Caco-2 (cell line): Measurements from ENCODE around the gene ABHD14A. TPM values are rescaled to one million over a fixed set of nuclear protein-coding genes. Genes with fewer than 3 reads are reported as not detected.

Experiments used
- BruUV-seq: library from RNA; stranded (reverse); fragments of 400-500 nt; replicated peaks from 2 replicates; lab custom pipeline; 2021; lab: Mats Ljungman, UMichigan
- CTCF ChIA-PET: fragments of 300-600 bp; sonication (Branson Sonifier 250); formaldehyde crosslinking; loops from one replicate; lab custom pipeline; 2022; ENCODE audit warnings: antibody characterized with exemption; lab: Charles Lee
- POLR2A ChIA-PET: fragments of 300-600 bp; sonication (Branson Sonifier 250); formaldehyde crosslinking; loops from one replicate; lab custom pipeline; 2022; ENCODE audit warnings: antibody characterized with exemption; lab: Charles Lee
- DNase-seq, 2 experiments: peaks; one replicate each; pipeline versions ENCODE4 v3.0.0 to v3.0.0-alpha.2; 2020 to 2022
- H3K27me3 ChIP-seq: replicated peaks from 2 replicates; pipeline ENCODE4 v1.6.0; 2011; ENCODE audit warnings: low read length; ENCODE audit not compliant: control insufficient read depth, insufficient read depth
- H3K36me3 ChIP-seq: 2 replicates; pipeline ENCODE4 v1.5.1; 2011; ENCODE audit warnings: low read length; ENCODE audit not compliant: control insufficient read depth, insufficient read depth
- H3K4me1 ChIP-seq: fragments of 250-450 bp; sonication (Bioruptor Pico); 2 replicates; pipeline ENCODE4 v1.5.1; 2020; ENCODE audit warnings: mild to moderate bottlenecking
- H3K4me3 ChIP-seq: 2 replicates; pipeline ENCODE4 v1.5.1; 2011; ENCODE audit warnings: low read depth, mild to moderate bottlenecking, control low read depth, low read length
- H3K9me3 ChIP-seq: fragments of 250-450 bp; sonication (Bioruptor Pico); 2 replicates; pipeline ENCODE4 v1.5.1; 2020; ENCODE audit warnings: mild to moderate bottlenecking, moderate library complexity
- H3K27ac Mint-ChIP-seq: one replicate; pipeline ENCODE4 v1.8.0; 2022; ENCODE audit warnings: mixed read lengths; ENCODE audit not compliant: unreplicated experiment
- H3K27me3 Mint-ChIP-seq: one replicate; pipeline ENCODE4 v1.8.0; 2022; ENCODE audit warnings: mixed read lengths; ENCODE audit not compliant: insufficient read depth, unreplicated experiment
- H3K36me3 Mint-ChIP-seq: one replicate; pipeline ENCODE4 v1.8.0; 2022; ENCODE audit warnings: mild to moderate bottlenecking, mixed read lengths; ENCODE audit not compliant: insufficient read depth, unreplicated experiment
- H3K4me1 Mint-ChIP-seq: one replicate; pipeline ENCODE4 v1.8.0; 2022; ENCODE audit warnings: low read depth, mixed read lengths; ENCODE audit not compliant: unreplicated experiment
- H3K4me3 Mint-ChIP-seq: one replicate; pipeline ENCODE4 v1.8.0; 2022; ENCODE audit warnings: mild to moderate bottlenecking, moderate library complexity, mixed read lengths; ENCODE audit not compliant: unreplicated experiment
- H3K9me3 Mint-ChIP-seq: one replicate; pipeline ENCODE4 v1.8.0; 2022; ENCODE audit warnings: mixed read lengths; ENCODE audit not compliant: unreplicated experiment
- intact Hi-C: fragments of 100-400 bp; cut with micrococcal nuclease; formaldehyde crosslinking; loops from one replicate; pipeline ENCODE4 v1.10.0; 2022; ENCODE audit not compliant: unreplicated experiment
- total RNA-seq: library from RNA; stranded (reverse); gene quantifications from 2 replicates; pipeline ENCODE4 v1.2.3, GENCODE V29; 2022
- TF ChIP-seq, protein P1 (sequence below), 2 experiments: fragments of 200-600 bp in 1 of 2; IDR thresholded peaks; 1 replicate in 1 of 2; 2 replicates in 1 of 2; pipeline versions ENCODE4 v1.5.1 to v1.8.0; 2011 to 2022; ENCODE audit warnings: antibody characterized with exemption in 1 of 2, control low read depth in 1 of 2, inconsistent platforms in 1 of 2, low read depth in 1 of 2, low read length in 1 of 2, mild to moderate bottlenecking in 1 of 2, moderate library complexity in 1 of 2; ENCODE audit not compliant: insufficient read depth in 1 of 2, severe bottlenecking in 1 of 2, unreplicated experiment in 1 of 2

ABHD14A gene
- total RNA-seq, 1 experiment from 2014 or later = 14.0 TPM

DNA sequence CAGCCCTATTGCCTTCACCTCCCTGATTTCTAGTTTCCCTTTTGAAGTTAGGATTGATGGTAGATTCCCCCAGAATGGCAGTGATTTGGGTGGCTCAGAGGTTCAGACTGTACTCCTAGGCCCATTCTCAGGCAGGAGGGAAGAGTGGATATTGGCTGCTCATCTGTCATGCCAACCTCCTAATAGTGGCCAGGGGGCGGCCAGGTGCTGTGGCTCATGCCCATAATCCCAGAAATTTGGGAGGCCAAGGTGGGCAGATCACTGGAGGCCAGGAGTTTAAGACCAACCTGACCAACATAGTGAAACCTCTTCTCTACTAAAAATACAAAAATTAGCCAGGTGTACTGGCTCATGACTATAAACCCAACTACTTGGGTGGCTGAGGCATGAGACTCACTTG lies 44.4 kb upstream of the ABHD14A start:
- intact Hi-C loops = no loop called here
- no peaks in the 10 kb centered on the region for H3K4me1 ChIP-seq
- Mint-ChIP-seq H3K36me3 (peaks cover 28% of the 10 kb centered on the region), H3K4me1 (no peaks in the 10 kb centered on the region), H3K27me3 (no peaks in the 10 kb centered on the region), H3K27ac (no peak overlapping the region), H3K9me3 (no peaks in the 10 kb centered on the region), H3K4me3 (no peak overlapping the region)
- no peaks in the 10 kb centered on the region for H3K36me3 ChIP-seq
- no TSS peak for BruUV-seq
- DNase-seq = no peak
- ChIA-PET POLR2A (no interaction called here), CTCF (interaction anchor here (0.6 kb wide), 1 partner anchor 169 kb away, joined by 3 read pairs; no protein-coding TSS in a partner anchor)
- H3K27me3 ChIP-seq = no peaks in the 10 kb centered on the region
- no peak overlapping the region for H3K4me3 ChIP-seq
- H3K9me3 ChIP-seq = no peaks in the 10 kb centered on the region
- TF ChIP-seq, protein P1, sequence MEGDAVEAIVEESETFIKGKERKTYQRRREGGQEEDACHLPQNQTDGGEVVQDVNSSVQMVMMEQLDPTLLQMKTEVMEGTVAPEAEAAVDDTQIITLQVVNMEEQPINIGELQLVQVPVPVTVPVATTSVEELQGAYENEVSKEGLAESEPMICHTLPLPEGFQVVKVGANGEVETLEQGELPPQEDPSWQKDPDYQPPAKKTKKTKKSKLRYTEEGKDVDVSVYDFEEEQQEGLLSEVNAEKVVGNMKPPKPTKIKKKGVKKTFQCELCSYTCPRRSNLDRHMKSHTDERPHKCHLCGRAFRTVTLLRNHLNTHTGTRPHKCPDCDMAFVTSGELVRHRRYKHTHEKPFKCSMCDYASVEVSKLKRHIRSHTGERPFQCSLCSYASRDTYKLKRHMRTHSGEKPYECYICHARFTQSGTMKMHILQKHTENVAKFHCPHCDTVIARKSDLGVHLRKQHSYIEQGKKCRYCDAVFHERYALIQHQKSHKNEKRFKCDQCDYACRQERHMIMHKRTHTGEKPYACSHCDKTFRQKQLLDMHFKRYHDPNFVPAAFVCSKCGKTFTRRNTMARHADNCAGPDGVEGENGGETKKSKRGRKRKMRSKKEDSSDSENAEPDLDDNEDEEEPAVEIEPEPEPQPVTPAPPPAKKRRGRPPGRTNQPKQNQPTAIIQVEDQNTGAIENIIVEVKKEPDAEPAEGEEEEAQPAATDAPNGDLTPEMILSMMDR (IDR thresholded peaks at IDR 0.05; ENCODE audit: insufficient read depth in 1 of 2, low read depth in 1 of 2, low read length in 1 of 2, severe bottlenecking in 1 of 2, unreplicated experiment in 1 of 2) = no peak

DNA sequence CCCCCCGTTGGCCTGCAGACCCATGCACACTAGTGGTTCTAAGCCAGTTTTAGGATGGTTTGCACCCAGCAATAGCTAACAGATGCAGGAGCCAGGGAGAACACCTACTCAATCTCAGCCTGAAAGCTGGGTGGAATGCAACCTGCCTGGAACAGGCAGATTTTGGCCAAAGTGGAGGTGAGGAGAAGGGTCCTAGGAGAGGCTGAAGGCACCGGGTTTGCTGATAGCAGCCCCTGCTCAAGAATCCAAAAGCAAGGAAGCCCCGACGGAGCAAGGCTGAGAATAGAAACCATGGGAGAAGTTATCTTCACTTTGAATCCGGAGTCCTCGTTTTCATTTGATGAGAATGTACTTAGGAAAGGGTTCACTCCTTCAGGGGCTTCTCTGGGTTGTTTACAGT lies 43.1 kb upstream of the ABHD14A start:
- BruUV-seq = no TSS peak
- H3K9me3 ChIP-seq = no peaks in the 10 kb centered on the region
- DNase-seq = no peak
- H3K4me3 ChIP-seq = no peak overlapping the region
- ChIA-PET POLR2A (interaction anchor here (0.6 kb wide), 1 partner anchor 1564 kb away, joined by 17 read pairs; no protein-coding TSS in a partner anchor), CTCF (no interaction called here)
- TF ChIP-seq, protein P1 (IDR thresholded peaks at IDR 0.05; ENCODE audit: insufficient read depth in 1 of 2, low read depth in 1 of 2, low read length in 1 of 2, severe bottlenecking in 1 of 2, unreplicated experiment in 1 of 2) = no peak
- Mint-ChIP-seq H3K4me3 (no peak overlapping the region), H3K9me3 (no peaks in the 10 kb centered on the region), H3K27ac (no peak overlapping the region), H3K27me3 (no peaks in the 10 kb centered on the region), H3K4me1 (no peaks in the 10 kb centered on the region), H3K36me3 (peaks cover 32% of the 10 kb centered on the region)
- no peaks in the 10 kb centered on the region for H3K27me3 ChIP-seq
- intact Hi-C loops = no loop called here
- H3K36me3 ChIP-seq = no peaks in the 10 kb centered on the region
- H3K4me1 ChIP-seq = no peaks in the 10 kb centered on the region

DNA sequence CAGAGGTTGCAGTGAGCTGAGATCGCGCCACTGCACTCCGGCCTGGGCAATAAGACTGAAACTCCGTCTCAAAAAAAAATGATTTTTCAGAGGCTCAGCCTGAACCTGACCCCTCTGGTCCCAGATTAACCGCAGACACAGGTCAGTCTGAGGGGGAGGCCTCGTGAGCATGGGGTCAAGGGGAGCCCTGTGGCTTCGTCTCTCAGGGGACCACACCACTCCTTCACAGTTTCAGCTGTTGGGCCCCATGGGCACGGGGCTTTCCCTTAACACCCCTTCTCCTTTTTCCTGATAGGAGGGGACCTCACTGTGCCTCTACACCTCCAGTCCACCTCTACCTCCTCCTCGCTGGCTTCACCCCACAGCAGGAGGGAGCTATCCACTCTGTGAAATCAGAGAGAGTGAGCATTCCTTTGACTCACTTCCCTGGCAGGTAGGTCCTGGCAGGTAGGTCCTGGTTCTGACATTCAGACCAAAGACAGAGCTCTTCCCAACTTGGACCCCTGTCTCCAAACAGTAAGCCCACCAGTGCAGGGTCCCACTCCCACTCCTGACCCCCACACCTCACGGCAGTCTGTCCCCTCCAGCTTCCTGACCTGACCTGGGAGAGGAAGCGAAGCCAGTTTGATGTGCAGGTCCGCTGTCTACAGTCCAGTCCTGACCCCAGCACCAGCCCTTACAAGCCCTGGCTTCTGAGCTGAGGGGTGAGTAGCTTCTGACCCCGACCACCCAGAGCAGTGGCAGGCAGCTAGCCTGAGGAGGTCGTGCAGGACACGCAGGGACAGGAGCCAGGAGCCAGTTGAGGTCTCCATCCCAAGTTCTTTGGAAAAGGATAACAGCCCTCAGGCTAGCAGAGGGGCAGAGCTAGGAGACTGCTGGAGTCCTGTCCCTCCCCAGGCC lies 42.1 kb upstream of the ABHD14A start:
- no peak overlapping the region for H3K4me3 ChIP-seq
- no peaks in the 10 kb centered on the region for H3K4me1 ChIP-seq
- DNase-seq = no peak
- TF ChIP-seq, protein P1 (IDR thresholded peaks at IDR 0.05; ENCODE audit: insufficient read depth in 1 of 2, low read depth in 1 of 2, low read length in 1 of 2, severe bottlenecking in 1 of 2, unreplicated experiment in 1 of 2) = no peak
- POLR2A ChIA-PET = no interaction called here
- intact Hi-C loops = no loop called here
- BruUV-seq = no TSS peak
- no peaks in the 10 kb centered on the region for H3K27me3 ChIP-seq
- peaks cover 39% of the 10 kb centered on the region for H3K36me3 Mint-ChIP-seq
- CTCF ChIA-PET = no interaction called here
- H3K27ac Mint-ChIP-seq = no peak overlapping the region
- no peaks in the 10 kb centered on the region for H3K9me3 ChIP-seq
- no peaks in the 10 kb centered on the region; the same call in 1 of the 2 replicates for H3K36me3 ChIP-seq
- H3K4me3 Mint-ChIP-seq = no peak overlapping the region
- no peaks in the 10 kb centered on the region for H3K4me1 Mint-ChIP-seq
- H3K27me3 Mint-ChIP-seq = no peaks in the 10 kb centered on the region
- no peaks in the 10 kb centered on the region for H3K9me3 Mint-ChIP-seq
